ENCODE data around the gene DDRGK1.

The DDRGK1 gene

GRCh38 chr20:3224681-3225421 is 20.4 kb upstream of the DDRGK1 start:
- H3K4me1 ChIP-seq: no peaks in the 10 kb centered on the region
- H3K36me3 ChIP-seq: peaks cover 27 to 57% (median 28%) of the 10 kb centered on the region in 3 donors
- no peaks in the 10 kb centered on the region for H3K27me3 ChIP-seq
- no peaks in the 10 kb centered on the region for H3K9me3 ChIP-seq
- TF ChIP-seq CTCF (IDR thresholded peaks at IDR 0.05): no peak
- DNase-seq: no peak
- H3K27ac ChIP-seq: no peak overlapping the region
- intact Hi-C loops (cut with DNase I; ENCODE audit: low total_unique reads): no loop called here
- H3K4me3 ChIP-seq: no peak overlapping the region

- intact Hi-C loops (cut with DNase I; ENCODE audit: low total_unique reads): no loop called here
- DNase-seq: no peak
- no peak for TF ChIP-seq CTCF (IDR thresholded peaks at IDR 0.05)
- Histone ChIP-seq H3K4me1 (no peaks in the 10 kb centered on the region), H3K27me3 (no peaks in the 10 kb centered on the region), H3K9me3 (no peaks in the 10 kb centered on the region), H3K36me3 (peaks cover 27 to 57% (median 29%) of the 10 kb centered on the region in 3 donors), H3K4me3 (no peak overlapping the region), H3K27ac (no peak overlapping the region)
Measured at GRCh38 chr20:3223994-3224680, 19.7 kb upstream of the DDRGK1 start.

- Histone ChIP-seq H3K27ac (no peak overlapping the region), H3K9me3 (no peaks in the 10 kb centered on the region), H3K4me1 (peaks cover 0 to 3% (median 1%) of the 10 kb centered on the region in 4 donors), H3K36me3 (peaks cover 27 to 57% (median 29%) of the 10 kb centered on the region in 3 donors), H3K4me3 (no peak overlapping the region), H3K27me3 (no peaks in the 10 kb centered on the region)
- no peak for TF ChIP-seq CTCF (IDR thresholded peaks at IDR 0.05)
- intact Hi-C loops (cut with DNase I; ENCODE audit: low total_unique reads): no loop called here
- DNase-seq: no peak
Measured at GRCh38 chr20:3223651-3223993, 19.1 kb upstream of the DDRGK1 start.

GRCh38 chr20:3222635-3223600 is 18.4 kb upstream of the DDRGK1 start:
- H3K27ac ChIP-seq: no peak overlapping the region
- H3K4me3 ChIP-seq: no peak overlapping the region
- no peak for TF ChIP-seq CTCF (IDR thresholded peaks at IDR 0.05)
- no peaks in the 10 kb centered on the region for H3K27me3 ChIP-seq
- H3K4me1 ChIP-seq: peaks cover 0 to 9% (median 5%) of the 10 kb centered on the region in 4 donors
- DNase-seq: no peak
- H3K36me3 ChIP-seq: peaks cover 27 to 57% (median 29%) of the 10 kb centered on the region in 3 donors
- intact Hi-C loops (cut with DNase I; ENCODE audit: low total_unique reads): no loop called here
- H3K9me3 ChIP-seq: no peaks in the 10 kb centered on the region

- Histone ChIP-seq H3K27me3 (no peaks in the 10 kb centered on the region), H3K36me3 (peaks cover 27 to 63% (median 29%) of the 10 kb centered on the region in 3 donors), H3K9me3 (no peaks in the 10 kb centered on the region), H3K4me3 (no peak overlapping the region), H3K4me1 (peaks cover 0 to 9% (median 5%) of the 10 kb centered on the region in 4 donors), H3K27ac (no peak overlapping the region)
- DNase-seq: no peak
- intact Hi-C loops (cut with DNase I; ENCODE audit: low total_unique reads): no loop called here
- no peak for TF ChIP-seq CTCF (IDR thresholded peaks at IDR 0.05)
Measured at GRCh38 chr20:3221398-3222226, 17.1 kb upstream of the DDRGK1 start.

Data from tibial artery (tissue), 4 donors.